Subcutaneous adipose tissue (tissue), 4 donors: ENCODE data around the gene PHF12. TPM values are rescaled to one million over a fixed set of nuclear protein-coding genes. Genes with fewer than 3 reads are reported as not detected.

Experiments
- total RNA-seq, 4 donors: library from RNA; depleted of rRNA; stranded (reverse); fragments of >200 nt; gene quantifications; one replicate each; pipeline ENCODE4 v1.1.0, GENCODE V29; 2016
- TF ChIP-seq, protein P1 (sequence below): fragments of 450-650 bp; IDR thresholded peaks from one replicate; pipeline ENCODE4 v1.5.1; 2016; ENCODE audit warnings: low read depth, mild to moderate bottlenecking, control low read depth, antibody characterized with exemption, moderate library complexity

The PHF12 gene
- total RNA-seq, 4 donors from 2014 or later, result 22.0 to 38.1 (median 25.2) TPM

DNA sequence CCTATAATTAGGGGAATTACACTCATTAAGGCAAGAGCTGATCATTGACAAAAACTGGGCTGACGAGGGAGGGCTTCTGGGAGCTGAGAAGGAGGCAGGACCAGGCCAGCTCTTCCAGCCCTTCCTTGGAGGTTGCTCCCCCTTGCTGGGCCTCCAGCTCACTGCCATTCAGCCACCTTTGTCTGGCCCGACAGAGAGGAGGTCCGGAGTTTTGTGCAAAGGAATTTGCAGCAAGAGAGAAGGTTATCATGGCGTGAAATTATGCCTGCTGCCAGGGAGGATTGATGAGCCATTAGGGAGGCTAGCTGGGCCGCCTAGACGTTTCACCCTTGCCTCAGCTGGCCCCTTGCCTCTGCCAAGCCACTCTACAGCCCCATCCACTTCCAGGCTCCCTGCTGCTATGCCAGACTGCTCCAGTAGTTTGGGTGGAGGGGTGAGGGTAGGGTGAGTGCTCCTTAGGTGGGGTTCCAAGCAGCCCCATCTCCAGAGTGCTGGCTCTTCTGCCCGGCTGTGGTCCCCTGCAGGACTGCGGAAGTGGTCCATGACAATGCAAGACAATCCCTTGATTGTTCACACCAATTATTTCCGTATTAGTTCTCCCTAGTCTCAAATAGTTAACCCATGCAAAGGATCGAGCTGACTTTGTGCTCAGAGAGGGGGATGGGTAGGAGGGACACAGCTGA lies 17.1 kb upstream of the PHF12 start:
- TF ChIP-seq, protein P1, sequence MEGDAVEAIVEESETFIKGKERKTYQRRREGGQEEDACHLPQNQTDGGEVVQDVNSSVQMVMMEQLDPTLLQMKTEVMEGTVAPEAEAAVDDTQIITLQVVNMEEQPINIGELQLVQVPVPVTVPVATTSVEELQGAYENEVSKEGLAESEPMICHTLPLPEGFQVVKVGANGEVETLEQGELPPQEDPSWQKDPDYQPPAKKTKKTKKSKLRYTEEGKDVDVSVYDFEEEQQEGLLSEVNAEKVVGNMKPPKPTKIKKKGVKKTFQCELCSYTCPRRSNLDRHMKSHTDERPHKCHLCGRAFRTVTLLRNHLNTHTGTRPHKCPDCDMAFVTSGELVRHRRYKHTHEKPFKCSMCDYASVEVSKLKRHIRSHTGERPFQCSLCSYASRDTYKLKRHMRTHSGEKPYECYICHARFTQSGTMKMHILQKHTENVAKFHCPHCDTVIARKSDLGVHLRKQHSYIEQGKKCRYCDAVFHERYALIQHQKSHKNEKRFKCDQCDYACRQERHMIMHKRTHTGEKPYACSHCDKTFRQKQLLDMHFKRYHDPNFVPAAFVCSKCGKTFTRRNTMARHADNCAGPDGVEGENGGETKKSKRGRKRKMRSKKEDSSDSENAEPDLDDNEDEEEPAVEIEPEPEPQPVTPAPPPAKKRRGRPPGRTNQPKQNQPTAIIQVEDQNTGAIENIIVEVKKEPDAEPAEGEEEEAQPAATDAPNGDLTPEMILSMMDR, result no peak

DNA sequence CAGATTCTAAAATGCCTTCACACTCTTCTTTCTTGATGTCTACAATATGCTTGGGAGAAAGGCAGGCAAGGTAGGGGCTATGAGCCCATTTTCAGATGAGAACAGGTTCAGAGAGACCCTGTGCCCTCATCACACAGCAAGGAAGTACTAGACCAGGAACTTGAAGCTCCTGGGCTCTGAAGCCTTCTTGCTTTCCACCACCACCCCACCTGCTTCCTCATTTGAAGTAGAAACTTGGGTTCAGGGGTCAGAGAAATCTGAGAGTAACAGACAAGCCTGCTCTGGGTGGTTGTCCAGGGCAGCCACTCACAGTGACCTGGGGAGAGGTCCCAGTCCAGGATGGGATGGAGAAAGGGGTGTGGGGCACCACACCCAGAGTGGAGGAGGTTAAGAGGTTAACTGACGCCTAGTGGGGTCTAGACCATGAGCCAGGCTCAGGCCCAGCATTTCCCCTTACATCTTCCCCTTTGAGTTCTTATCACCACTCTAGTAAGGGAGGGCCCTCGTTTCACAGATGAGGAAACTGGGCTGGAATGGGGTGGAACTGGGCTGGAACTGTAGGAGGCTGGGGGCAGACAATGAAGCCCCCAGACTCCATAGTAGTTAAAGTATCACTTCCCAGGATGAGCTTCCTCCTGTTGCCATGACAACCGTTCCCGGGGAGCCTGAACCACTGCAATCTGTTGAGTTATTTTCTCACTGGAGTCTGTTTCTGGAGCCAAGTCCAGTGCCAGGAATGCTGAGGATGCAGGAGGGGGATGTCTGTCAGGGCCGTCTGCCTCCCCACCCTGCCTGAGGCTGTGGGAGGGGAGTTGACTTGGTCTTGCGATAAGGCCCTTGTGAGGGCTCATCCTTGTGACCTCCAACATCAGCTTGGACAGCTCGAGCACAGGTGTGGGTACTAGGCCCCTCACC lies 16.2 kb upstream of the PHF12 start:
- TF ChIP-seq, protein P1, result no peak

DNA sequence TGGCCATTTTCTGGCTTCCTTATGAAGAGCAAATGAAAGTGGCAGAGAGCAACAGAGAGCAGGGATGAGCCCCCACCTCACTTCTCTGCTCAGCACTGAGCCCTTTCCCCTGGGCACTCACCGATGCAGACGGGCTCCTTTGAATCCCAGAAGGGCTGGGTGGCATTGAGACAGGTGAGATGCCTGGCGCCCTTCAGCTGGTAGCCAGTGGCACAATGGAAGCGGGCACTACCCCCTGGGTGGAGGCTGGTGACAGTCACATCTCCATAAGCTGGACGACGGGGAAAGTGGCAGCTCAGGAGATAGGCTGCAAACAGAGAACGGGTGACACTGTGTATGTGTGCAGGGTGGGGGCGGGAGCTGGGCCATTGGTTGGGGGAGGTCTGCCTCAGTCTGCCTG lies 12.5 kb upstream of the PHF12 start:
- TF ChIP-seq, protein P1, result no peak

DNA sequence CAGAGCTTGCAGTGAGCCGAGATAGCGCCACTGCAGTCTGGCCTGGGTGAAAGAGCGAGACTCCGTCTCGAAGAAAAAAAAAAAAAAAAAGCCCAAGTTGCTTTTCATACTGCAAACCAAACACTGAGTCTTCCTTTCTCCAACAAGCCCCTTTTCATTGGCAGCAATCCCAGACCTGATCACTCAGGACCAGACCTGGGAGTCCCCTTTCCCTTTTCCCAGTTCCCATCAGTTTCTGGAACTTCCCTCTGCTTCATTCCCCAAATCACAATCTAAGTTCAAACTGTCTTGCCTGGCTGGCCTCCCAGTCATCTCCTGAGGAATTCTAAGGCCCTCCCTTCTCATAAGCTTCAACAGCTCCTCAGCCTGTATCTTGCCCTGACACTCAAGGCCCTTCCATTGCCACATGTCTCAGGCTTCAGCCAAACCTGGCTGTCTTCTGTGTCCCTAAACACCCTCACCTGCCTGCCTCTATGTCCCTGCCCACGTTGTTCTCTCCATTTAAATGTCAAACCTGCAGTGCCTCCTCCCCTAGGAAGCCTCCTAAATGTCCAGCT lies 11.8 kb upstream of the PHF12 start:
- TF ChIP-seq, protein P1, result no peak

DNA sequence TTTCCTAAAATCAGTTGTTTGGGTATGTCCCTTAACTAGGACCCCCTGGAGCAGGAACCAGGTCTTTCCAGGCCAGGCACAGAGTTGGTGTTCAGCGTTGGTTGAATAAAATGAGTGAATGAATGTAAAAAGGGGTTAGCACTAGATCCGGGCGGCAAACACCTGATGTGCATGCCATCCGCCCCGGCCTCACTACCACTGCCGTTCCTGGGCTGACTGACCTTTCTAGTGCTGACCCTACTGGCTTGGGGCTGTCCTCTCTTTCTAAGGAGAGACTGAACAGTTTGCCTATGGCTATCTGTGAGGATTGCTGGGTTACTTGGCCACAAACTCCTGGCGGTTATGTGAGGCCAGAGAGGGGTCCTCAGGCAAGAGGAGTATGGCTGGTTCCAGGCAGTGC lies 10.1 kb upstream of the PHF12 start:
- TF ChIP-seq, protein P1, result no peak

DNA sequence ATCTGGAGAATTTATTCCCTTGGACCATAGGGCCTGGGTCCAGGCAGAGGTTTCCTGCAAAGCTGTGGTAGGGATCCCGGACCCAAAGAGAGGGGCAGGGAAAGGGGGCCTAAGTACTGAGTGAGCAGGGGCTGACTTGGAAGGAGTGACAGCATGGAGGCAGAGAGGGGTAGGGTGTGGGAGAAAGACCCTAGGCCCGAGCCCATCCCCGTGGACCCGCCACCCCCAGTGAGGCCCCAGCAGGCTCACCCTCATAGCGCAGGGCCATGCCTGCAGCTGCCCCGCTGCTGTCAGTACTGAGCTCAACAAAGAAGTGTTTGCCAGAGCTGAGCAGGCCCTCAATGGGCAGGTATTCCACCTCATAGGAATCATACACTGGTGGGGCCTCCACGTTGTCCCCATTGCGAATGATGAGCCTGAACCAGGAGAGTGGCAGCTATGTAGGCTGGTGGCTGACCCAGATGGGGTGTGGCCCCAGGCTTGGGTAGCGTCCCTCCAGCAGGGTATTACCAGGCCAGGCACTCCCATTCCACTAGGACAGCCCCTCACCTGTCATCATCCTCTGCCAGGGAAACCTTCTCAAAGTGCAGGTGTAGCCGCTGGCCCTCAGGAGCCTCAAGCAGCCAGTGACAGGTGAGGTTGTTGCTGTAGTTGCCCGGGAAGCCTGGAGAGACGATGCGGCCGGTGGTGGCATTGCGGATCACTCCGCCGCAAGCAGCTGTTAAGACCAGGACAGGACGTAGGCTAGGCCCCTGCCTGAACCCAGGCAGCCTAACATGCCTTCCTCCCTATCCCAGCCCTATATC lies 9.1 kb upstream of the PHF12 start:
- TF ChIP-seq, protein P1, result no peak
